NCI-H2029 treated with DMSO at 0.1 percent for 48 hours (cell line): ENCODE results near the gene SLC38A3.
"Not testable (repeated sequence)": the region's sequence is repeated elsewhere in the genome, so short reads cannot be mapped to it uniquely, and the experiment has no call there.

Experiments
- DNase-seq: peaks from one replicate; lab custom pipeline; 2025; lab: John Stamatoyannopoulos, UW

Gene SLC38A3

DNA sequence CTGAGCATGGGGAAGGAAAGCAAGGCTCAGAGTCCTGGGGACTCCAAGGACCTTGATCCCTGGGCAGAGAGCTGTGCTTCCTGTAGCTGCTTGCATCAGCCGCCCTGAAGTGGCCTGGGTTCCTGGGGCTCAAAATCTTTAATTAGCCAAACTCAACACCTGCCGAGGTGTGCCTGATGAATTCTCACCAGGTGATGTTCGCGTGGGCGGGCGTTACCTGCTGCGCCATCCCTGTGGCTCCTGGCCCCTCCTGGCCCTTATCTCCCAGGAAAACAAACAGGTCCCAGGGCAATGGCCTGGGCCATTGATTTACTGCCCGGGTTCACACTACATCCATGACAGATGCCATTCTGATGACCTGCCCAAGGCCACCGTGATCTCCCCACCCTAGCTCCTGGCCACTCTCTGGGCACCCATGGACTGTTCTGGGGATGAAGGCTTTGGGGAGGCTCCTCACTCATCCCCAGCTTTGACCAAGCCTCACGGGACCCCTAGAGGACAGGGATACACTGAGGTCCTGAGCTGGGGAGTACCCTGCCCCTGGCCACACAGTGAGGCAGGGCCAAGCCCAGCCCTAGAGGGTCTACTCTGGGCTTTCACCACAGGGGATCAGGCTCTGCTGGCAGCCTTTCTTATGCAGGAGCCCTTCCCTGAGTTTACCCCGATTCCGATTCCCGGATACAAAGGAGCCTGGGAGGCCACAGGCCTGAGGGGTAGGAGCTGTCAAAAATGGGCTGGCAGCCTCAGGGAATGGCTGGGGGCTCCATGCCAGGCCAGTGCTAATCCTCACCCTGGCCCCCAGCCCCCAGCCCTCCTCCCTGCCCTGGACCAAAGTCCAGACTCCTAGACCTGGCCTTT, 5.7 kb downstream of the SLC38A3 start:
- no peak for DNase-seq

GRCh38 chr3:50211368-50211717, 6.3 kb downstream of the SLC38A3 start:
- not testable (repeated sequence) for DNase-seq

GRCh38 chr3:50211930-50212329, 6.9 kb downstream of the SLC38A3 start:
- no peak for DNase-seq

GRCh38 chr3:50212502-50212901, 7.4 kb downstream of the SLC38A3 start:
- no peak for DNase-seq

DNA sequence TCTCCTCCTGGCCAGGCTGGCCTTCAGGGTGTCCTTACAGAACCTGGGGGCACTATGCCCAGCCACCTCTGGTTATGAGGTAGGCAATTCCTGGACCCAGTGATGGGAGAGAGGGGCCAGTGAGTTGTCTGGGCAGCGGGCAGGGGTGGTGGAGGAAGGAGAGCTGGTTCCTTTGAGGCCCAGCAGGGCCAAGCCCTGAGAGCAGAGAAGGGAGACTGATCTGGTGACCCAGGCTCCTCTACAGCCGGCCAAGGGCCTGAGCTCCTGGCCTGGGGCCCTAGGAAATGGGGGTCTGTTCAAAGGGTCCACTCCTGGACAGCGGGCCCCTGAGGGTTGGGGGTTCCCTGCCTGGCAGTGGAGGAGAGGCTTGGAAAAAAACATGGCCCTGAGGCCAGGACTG, 7.9 kb downstream of the SLC38A3 start:
- no peak for DNase-seq

- DNase-seq: no peak
Observed at GRCh38 chr3:50213373-50213772, 8.3 kb downstream of the SLC38A3 start.

DNA sequence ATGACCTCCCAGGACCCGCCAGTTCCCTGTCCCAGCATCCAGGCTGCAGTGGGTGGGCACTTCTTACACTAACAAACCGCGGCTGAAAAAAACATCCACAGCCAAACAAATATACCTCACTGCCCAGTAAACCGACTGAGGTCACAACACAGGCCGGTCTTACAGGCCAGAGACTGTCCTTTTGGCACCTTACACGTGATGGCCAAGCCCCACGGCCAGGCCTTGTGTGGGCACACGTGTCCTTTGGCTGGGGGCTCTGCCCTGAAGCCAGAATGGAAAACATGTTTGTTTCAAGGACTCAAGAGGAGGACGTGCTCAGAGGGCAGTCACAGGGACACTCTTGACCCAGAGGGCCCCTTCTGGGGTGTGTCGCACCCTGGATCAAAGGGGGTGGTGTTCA, 9.8 kb downstream of the SLC38A3 start:
- no peak for DNase-seq

DNA sequence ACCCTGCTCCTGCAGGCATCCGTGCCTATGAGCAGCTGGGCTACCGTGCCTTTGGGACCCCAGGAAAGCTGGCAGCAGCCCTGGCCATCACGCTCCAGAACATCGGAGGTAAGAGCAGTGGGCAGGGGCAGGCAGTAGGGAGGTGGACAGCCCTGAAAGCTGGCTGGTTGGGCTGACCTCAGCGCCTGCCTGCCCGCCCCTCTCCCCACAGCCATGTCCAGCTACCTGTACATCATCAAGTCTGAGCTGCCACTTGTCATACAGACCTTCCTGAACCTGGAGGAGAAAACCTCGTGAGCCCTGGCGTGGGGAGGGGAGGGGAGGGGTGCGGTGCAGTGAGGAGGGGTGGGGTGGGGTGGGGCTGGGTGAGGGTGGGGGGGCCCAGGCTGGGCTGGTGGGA, 10.5 kb downstream of the SLC38A3 start:
- DNase-seq: no peak

DNA sequence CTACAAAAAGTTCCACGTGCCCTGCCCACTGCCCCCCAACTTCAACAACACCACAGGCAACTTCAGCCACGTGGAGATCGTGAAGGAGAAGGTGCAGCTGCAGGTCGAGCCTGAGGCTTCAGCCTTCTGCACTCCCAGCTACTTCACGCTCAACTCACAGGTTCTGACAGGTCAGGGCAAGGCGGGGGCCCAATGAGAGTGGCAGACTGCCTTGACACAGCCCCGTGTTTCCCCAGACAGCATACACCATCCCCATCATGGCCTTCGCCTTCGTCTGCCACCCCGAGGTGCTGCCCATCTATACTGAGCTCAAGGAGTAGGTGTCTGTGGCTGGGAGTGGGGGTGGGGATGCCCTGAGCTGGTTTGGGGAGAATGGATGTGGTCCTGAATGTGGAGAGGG, 12.6 kb downstream of the SLC38A3 start:
- no peak for DNase-seq

- DNase-seq: no peak
Observed at GRCh38 chr3:50218448-50218847, 13.4 kb downstream of the SLC38A3 start.

DNA sequence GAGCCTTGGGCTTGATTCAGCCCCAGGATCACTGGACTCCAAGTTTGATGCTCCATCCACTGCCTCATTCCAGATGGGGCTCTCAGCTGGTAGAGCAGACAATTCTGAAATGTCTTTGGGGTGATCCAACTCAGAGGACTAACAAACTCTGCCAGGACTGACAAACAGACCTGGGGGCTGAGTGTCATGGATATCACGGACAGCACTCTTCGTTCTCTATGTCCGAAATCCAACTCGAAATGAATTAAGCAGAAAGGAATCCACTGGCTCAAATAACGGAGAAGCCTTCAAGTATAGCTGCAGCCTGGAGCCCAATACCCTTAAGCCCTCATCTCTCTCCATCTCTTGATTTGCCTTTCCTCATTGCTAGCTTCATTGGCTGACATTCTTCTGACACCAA, 14.2 kb downstream of the SLC38A3 start:
- no peak for DNase-seq

GRCh38 chr3:50220109-50220508, 15.0 kb downstream of the SLC38A3 start:
- DNase-seq: no peak

- DNase-seq: no peak
Observed at GRCh38 chr3:50221051-50221410, 16.0 kb downstream of the SLC38A3 start.

DNA sequence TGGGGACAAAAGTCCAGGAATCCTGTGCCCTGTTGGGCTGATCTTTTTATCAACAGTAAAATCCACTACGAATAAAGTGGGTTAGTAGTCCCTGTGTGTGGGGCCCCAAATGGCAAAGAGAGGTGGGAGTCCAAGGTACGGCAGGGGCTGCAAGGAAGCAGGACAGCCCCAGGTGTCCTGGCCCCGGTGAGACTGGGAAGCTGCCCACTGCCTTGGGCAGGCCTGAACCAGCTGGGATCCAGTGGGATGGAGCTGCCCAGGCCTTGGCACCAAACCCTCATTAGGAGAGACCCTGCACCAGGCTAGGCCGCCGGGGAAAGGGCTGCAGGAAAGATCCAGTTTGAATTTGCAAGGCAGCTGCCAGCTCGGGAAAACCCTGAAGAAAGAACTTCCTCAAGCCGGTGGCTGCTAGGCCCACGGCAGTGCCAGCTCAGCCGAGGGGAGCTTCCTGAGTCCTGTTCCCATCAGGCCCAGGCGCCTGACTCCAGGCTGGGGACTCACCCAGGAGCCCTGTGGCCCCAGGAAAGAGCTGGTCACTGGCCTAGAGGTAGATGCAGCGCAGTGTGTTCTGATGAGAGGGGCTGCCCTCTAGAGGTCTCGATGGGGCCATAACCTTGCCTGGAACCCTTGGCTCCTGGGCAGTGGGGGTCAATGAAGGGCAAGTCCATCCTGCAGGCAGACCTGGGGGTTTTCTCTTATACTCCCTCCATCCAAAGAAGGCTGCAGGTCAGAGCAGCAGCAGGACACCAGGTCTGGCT, 16.5 kb downstream of the SLC38A3 start:
- no peak for DNase-seq

DNA sequence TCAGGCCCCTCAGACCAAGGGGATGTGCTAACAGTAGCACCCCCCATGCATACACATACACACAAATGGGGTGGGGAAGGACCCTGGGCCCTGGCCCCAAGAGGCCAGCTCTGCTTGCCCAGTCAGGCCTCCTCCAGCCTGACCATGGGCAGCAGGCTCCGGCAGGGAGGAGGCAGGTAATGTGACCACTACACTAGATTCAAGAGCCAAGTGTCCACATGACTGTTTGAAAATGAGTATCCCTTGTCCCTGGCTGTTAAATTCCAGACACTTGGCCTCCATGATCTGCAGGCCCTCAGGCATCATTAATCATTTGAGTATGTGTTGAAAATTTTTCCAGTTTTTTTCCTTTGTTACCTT, 17.1 kb downstream of the SLC38A3 start:
- no peak for DNase-seq

GRCh38 chr3:50224639-50225038, 19.6 kb downstream of the SLC38A3 start:
- DNase-seq: no peak

GRCh38 chr3:50226888-50227389, 21.9 kb downstream of the SLC38A3 start:
- DNase-seq: no peak

- DNase-seq: peak; percentile 41
Observed at GRCh38 chr3:50227390-50228183, 22.5 kb downstream of the SLC38A3 start.

DNA sequence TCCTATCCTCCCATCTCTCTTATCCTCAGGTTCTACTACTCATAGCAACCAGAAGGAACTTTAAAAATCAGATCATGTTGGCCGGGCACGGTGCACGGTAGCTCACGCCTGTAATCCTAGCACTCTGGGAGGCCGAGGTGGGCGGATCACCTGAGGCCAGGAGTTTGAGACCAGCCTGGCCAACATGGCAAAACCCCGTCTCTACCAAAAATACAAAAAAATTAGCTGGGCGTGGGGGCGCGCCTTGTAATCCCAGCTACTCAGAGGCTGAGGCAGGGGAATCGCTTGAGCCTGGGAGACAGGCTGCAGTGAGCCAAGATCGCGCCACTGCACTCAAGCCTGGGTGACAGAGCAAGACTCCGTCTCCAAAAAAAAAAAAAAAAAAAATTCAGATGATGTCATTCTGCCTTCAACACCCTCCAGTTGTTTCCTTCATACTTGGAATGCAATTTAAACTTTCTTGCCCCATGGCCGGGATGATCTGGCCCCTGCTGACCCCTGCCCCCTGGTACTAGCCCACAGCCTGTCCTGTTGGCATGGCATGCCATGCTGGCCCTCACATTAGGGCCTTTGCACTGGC, 23.2 kb downstream of the SLC38A3 start:
- not testable (repeated sequence) for DNase-seq

- no peak for DNase-seq
Observed at GRCh38 chr3:50229490-50229889, 24.4 kb downstream of the SLC38A3 start.

DNA sequence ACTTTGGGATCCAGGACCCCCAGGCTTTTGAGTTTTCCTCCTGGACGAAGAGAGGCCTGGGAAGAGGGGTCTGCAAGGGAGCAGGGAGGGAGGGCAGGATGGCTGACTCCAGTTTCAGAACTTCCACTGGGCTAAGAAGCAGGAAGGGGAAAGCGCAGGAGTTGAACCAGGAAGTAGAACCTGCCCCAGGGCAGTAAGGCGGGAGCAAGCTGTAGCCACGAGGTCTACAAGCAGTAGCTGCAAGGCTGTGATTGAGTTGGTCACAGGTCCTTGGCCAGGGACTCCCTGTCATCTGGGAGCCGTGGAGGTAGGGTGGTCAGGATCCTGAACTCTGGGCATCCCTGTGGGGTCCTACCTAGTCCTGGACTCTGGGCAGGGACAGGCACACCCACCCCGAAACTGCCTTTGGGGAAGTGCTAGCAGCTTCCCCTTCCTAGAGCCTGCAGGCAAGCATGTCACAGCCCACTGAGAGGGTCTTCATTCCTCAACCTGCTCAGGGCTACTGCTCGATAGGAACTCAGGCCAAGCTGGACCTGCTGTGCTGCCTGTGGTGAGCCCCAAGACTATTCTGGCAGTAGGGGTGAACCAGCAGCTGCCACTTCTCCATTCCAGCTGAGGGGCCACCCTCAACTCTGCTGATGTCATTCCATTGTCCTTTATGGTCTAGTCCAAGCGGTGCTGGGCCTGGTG, 25.2 kb downstream of the SLC38A3 start:
- DNase-seq: no peak

GRCh38 chr3:50230794-50231125, 25.7 kb downstream of the SLC38A3 start:
- DNase-seq: no peak
